HCT116 (cell line): ENCODE results near the gene SURF6. TPM values are rescaled to one million over a fixed set of nuclear protein-coding genes. Genes with fewer than 3 reads are reported as not detected.

ENCODE experiments used
- ATAC-seq: fragments of 200-7000 bp; cut with Tn5 transposase; 2 replicates; pipeline ENCODE4 v1.9.1; 2020; ENCODE audit warnings: mild to moderate bottlenecking, moderate library complexity
- BruUV-seq: library from RNA; stranded (reverse); fragments of 400-500 nt; replicated peaks from 2 replicates; lab custom pipeline; 2021; lab: Mats Ljungman, UMichigan
- CTCF ChIA-PET: fragments of 300-600 bp; sonication (Branson Sonifier 250); formaldehyde crosslinking; loops from one replicate; lab custom pipeline; 2021; ENCODE audit warnings: antibody characterized with exemption; lab: Charles Lee
- POLR2A ChIA-PET: fragments of 300-600, 350-600 bp; sonication (Branson Sonifier 250); formaldehyde crosslinking; loops from one replicate; lab custom pipeline; 2021; ENCODE audit warnings: antibody characterized with exemption; lab: Charles Lee
- RAD21 ChIA-PET, 2 experiments: fragments of 300-600 bp; sonication (Branson Sonifier 250); formaldehyde crosslinking; loops; one replicate each; lab custom pipeline; 2023; ENCODE audit warnings: low total read pairs in 2 of 2; ENCODE audit not compliant: uncharacterized antibody in 2 of 2, unreplicated experiment in 2 of 2, low non-redundant PET in 1 of 2; lab: Charles Lee
- DNase-seq: peaks from one replicate; pipeline ENCODE4 v3.0.0-alpha.2; 2010; ENCODE audit warnings: low read depth, low spot score
- H2AFZ ChIP-seq: fragments of 200-600 bp; shearing (Covaris generic), sonication (generic); 2 replicates; pipeline ENCODE4 v1.6.1; 2017; ENCODE audit warnings: low read depth, mixed run types, mixed read lengths, antibody characterized with exemption, low read length; ENCODE audit not compliant: poor library complexity, severe bottlenecking
- H3K27ac ChIP-seq: 2 replicates; pipeline ENCODE4 v1.5.1; 2012; ENCODE audit warnings: low read depth, low read length
- H3K27me3 ChIP-seq: fragments of 200-600 bp; sonication (generic); 2 replicates; pipeline ENCODE4 v1.6.1; 2016; ENCODE audit warnings: mixed run types, low read length, mixed read lengths; ENCODE audit not compliant: insufficient read depth
- H3K36me3 ChIP-seq, 2 experiments: fragments of 200-500 bp in 1 of 2; fragments of 200-600 bp in 1 of 2; sonication (Bioruptor generic) in 1 of 2; sonication (generic) in 1 of 2; 2 replicates each; pipeline versions ENCODE4 v1.5.1 to v1.6.1; 2014 to 2016; ENCODE audit warnings: low read length in 2 of 2, inconsistent platforms in 1 of 2, mixed read lengths in 1 of 2, mixed run types in 1 of 2; ENCODE audit not compliant: insufficient read depth in 2 of 2, control insufficient read depth in 1 of 2
- H3K4me1 ChIP-seq, 2 experiments: fragments of 200-600 bp in 1 of 2; sonication (generic) in 1 of 2; 2 replicates each; pipeline versions ENCODE4 v1.5.1 to v1.6.1; 2012 to 2017; ENCODE audit warnings: low read length in 2 of 2, inconsistent platforms in 1 of 2, mild to moderate bottlenecking in 1 of 2, mixed read lengths in 1 of 2, mixed run types in 1 of 2, moderate library complexity in 1 of 2; ENCODE audit not compliant: insufficient read depth in 2 of 2, control insufficient read depth in 1 of 2
- H3K4me2 ChIP-seq: fragments of 200-600 bp; sonication (generic); 2 replicates; pipeline ENCODE4 v1.6.1; 2017; ENCODE audit warnings: mixed run types, low read length, mixed read lengths
- H3K4me3 ChIP-seq, 2 experiments: fragments of 200-600 bp in 1 of 2; sonication (generic) in 1 of 2; replicated peaks in 1 of 2; 2 replicates each; pipeline ENCODE4 v1.5.1; 2011 to 2016; ENCODE audit warnings: low read length in 2 of 2, control low read depth in 1 of 2, low read depth in 1 of 2, mild to moderate bottlenecking in 1 of 2, mixed read lengths in 1 of 2, mixed run types in 1 of 2
- H3K79me2 ChIP-seq: fragments of 200-600 bp; sonication (generic); 2 replicates; pipeline ENCODE4 v1.6.1; 2017; ENCODE audit warnings: mild to moderate bottlenecking, mixed run types, low read length, moderate library complexity, mixed read lengths; ENCODE audit not compliant: insufficient read depth
- H3K9ac ChIP-seq: fragments of 200-600 bp; sonication (generic); 2 replicates; pipeline ENCODE4 v1.6.1; 2016; ENCODE audit warnings: low read length, mixed read lengths
- H3K9me2 ChIP-seq: fragments of 200-600 bp; sonication (generic), shearing (Covaris generic); 2 replicates; pipeline ENCODE4 v1.6.1; 2017; ENCODE audit warnings: mixed run types, mild to moderate bottlenecking, moderate library complexity; ENCODE audit not compliant: insufficient read depth
- H3K9me3 ChIP-seq, 2 experiments: fragments of 200-500 bp in 1 of 2; fragments of 200-600 bp in 1 of 2; sonication (Bioruptor generic) in 1 of 2; sonication (generic) in 1 of 2; 2 replicates each; pipeline ENCODE4 v1.6.1; 2014 to 2017; ENCODE audit warnings: low read length in 2 of 2, mixed read lengths in 2 of 2, inconsistent platforms in 1 of 2, low read depth in 1 of 2, mild to moderate bottlenecking in 1 of 2, mixed run types in 1 of 2, moderate library complexity in 1 of 2; ENCODE audit not compliant: control insufficient read depth in 1 of 2, insufficient read depth in 1 of 2
- H4K20me1 ChIP-seq: fragments of 200-600 bp; sonication (generic), shearing (Covaris generic); 2 replicates; pipeline ENCODE4 v1.6.1; 2017; ENCODE audit warnings: mixed run types, mild to moderate bottlenecking, moderate library complexity; ENCODE audit not compliant: insufficient read depth
- ATF3 ChIP-seq: IDR thresholded peaks from 2 replicates; pipeline ENCODE4 v1.6.1; 2012
- CBX3 ChIP-seq: IDR thresholded peaks from 2 replicates; pipeline ENCODE4 v1.6.1; 2012; ENCODE audit warnings: low read depth
- CEBPB ChIP-seq: IDR thresholded peaks from 2 replicates; pipeline ENCODE4 v1.6.1; 2012; ENCODE audit warnings: low read depth
- CTCF ChIP-seq, 3 experiments: fragments of 200-600 bp in 1 of 3; sonication (generic) in 1 of 3; IDR thresholded peaks in 2 of 3; conservative IDR thresholded peaks in 1 of 3; 2 replicates each; pipeline ENCODE4 v1.5.1; 2012 to 2017; ENCODE audit warnings: low read depth in 2 of 3, low read length in 2 of 3, antibody characterized with exemption in 1 of 3, borderline replicate concordance in 1 of 3, control low read depth in 1 of 3, mild to moderate bottlenecking in 1 of 3, mixed read lengths in 1 of 3, mixed run types in 1 of 3, moderate library complexity in 1 of 3; ENCODE audit not compliant: insufficient read depth in 1 of 3
- EGR1 ChIP-seq: IDR thresholded peaks from 2 replicates; pipeline ENCODE4 v1.6.1; 2012; ENCODE audit warnings: low read depth
- ELF1 ChIP-seq: IDR thresholded peaks from 2 replicates; pipeline ENCODE4 v1.6.1; 2012; ENCODE audit warnings: low read depth, borderline replicate concordance
- EZH2phosphoT487 ChIP-seq: fragments of 200-600 bp; IDR thresholded peaks from 2 replicates; pipeline ENCODE4 v1.6.1; 2018; ENCODE audit warnings: antibody characterized with exemption, borderline replicate concordance
- FOSL1 ChIP-seq: IDR thresholded peaks from 2 replicates; pipeline ENCODE4 v1.6.1; 2012; ENCODE audit warnings: low read depth
- JUND ChIP-seq: IDR thresholded peaks from 2 replicates; pipeline ENCODE4 v1.6.1; 2012
- RAD21 ChIP-seq: IDR thresholded peaks from 2 replicates; pipeline ENCODE4 v1.6.1; 2012; ENCODE audit warnings: low read depth, mild to moderate bottlenecking
- REST ChIP-seq: IDR thresholded peaks from 2 replicates; pipeline ENCODE4 v1.6.1; 2012; ENCODE audit warnings: low read depth
- SIN3A ChIP-seq: IDR thresholded peaks from 2 replicates; pipeline ENCODE4 v1.6.1; 2012; ENCODE audit warnings: low read depth
- SP1 ChIP-seq: IDR thresholded peaks from 2 replicates; pipeline ENCODE4 v1.6.1; 2012; ENCODE audit warnings: low read depth
- SRF ChIP-seq: IDR thresholded peaks from 2 replicates; pipeline ENCODE4 v1.6.1; 2012; ENCODE audit warnings: low read depth
- TCF7L2 ChIP-seq: IDR thresholded peaks from 2 replicates; pipeline ENCODE4 v1.7.0; 2011; ENCODE audit warnings: borderline replicate concordance, inconsistent platforms; ENCODE audit not compliant: insufficient read depth, insufficient read length; ENCODE audit errors: extremely low read depth
- YY1 ChIP-seq: IDR thresholded peaks from 2 replicates; pipeline ENCODE4 v1.6.1; 2011; ENCODE audit warnings: low read length, low read depth, moderate library complexity, mild to moderate bottlenecking; ENCODE audit not compliant: insufficient replicate concordance; ENCODE audit errors: extremely low read depth
- ZBTB33 ChIP-seq: IDR thresholded peaks from 2 replicates; pipeline ENCODE4 v1.6.1; 2011; ENCODE audit warnings: mild to moderate bottlenecking, low read length, moderate library complexity; ENCODE audit not compliant: insufficient replicate concordance; ENCODE audit errors: extremely low read depth
- ZNF274 ChIP-seq: fragments of 200-500 bp; sonication (Bioruptor generic); IDR thresholded peaks from 2 replicates; pipeline ENCODE4 v1.6.1; 2014; ENCODE audit warnings: mild to moderate bottlenecking, low read depth, low read length, inconsistent platforms
- intact Hi-C: fragments of 100-400 bp; cut with micrococcal nuclease; formaldehyde crosslinking; loops from 2 replicates; pipeline ENCODE4 v1.10.0; 2022
- total RNA-seq: library from RNA; stranded (reverse); gene quantifications from one replicate; pipeline ENCODE4 v1.2.1, GENCODE V29; 2021; ENCODE audit not compliant: unreplicated experiment

The SURF6 gene
- total RNA-seq, 1 experiment from 2014 or later = 30.1 TPM

GRCh38 chr9:133347985-133348717, 12.2 kb upstream of the SURF6 start, which contains the start of the genes MED22 and RPL7A:
MED22 (minus strand) TSS chr9:133348131; CDS start chr9:133346662, 1,469 bp downstream.
RPL7A (plus strand) TSS chr9:133348218; CDS start chr9:133348244, 26 bp downstream.
- BruUV-seq = no TSS peak
- ChIA-PET RAD21 (no interaction called here), POLR2A (interaction anchor here (0.6 to 1.9 kb wide), 14 partner anchors 8 to 1295 kb away, joined by 3 to 15 read pairs (median 4); partner anchors contain the start of genes CACFD1, GTF3C5, REXO4 and SURF1), CTCF (interaction anchor here (0.7 to 1.0 kb wide), 2 partner anchors 160 to 162 kb away, joined by 3 to 6 read pairs; no protein-coding TSS in a partner anchor)
- ATAC-seq (peak; percentile 65), DNase-seq (peak; percentile 93)
- Histone ChIP-seq H3K36me3 (peaks cover 47 to 72% of the 10 kb centered on the region in 2 experiments), H3K9me2 (no peaks in the 10 kb centered on the region), H3K27me3 (no peaks in the 10 kb centered on the region), H3K4me3 (peak within 1 kb of the TSS; percentile 89 to 100), H3K4me2 (peak within 1 kb of the TSS; percentile 98), H3K27ac (peak within 1 kb of the TSS; percentile 96), H3K9ac (peak within 1 kb of the TSS; percentile 100), H4K20me1 (peaks cover 10% of the 10 kb centered on the region; the same call in 1 of the 2 replicates), H2AFZ (no peak within 1 kb of the TSS), H3K9me3 (no peaks in the 10 kb centered on the region), H3K4me1 (peaks cover 12 to 22% of the 10 kb centered on the region in 2 experiments; a peak in 3 of 4 replicates), H3K79me2 (peaks cover 60% of the 10 kb centered on the region)
- intact Hi-C loops = no loop called here
- TF ChIP-seq ZBTB33 (peak; percentile 97), CEBPB (no peak), ZNF274 (no peak), CBX3 (no peak), YY1 (peak; percentile 89), SRF (no peak), REST (no peak), JUND (no peak), ATF3 (no peak), EZH2phosphoT487 (no peak), ELF1 (no peak), SIN3A (no peak), FOSL1 (no peak), SP1 (no peak), RAD21 (no peak), EGR1 (no peak), TCF7L2 (no peak), CTCF (IDR thresholded peaks at IDR 0.05 in 2 of 3, conservative IDR thresholded peaks at IDR 0.05 in 1 of 3; ENCODE audit: borderline replicate concordance in 1 of 3, insufficient read depth in 1 of 3, low read depth in 2 of 3, low read length in 2 of 3) (no peak)
